PC-9 (cell line): ENCODE data around the gene RHOBTB3. TPM values are rescaled to one million over a fixed set of nuclear protein-coding genes. Genes with fewer than 3 reads are reported as not detected.

Experiments used
- BruUV-seq: library from RNA; stranded (reverse); fragments of 400-500 nt; replicated peaks from 2 replicates; lab custom pipeline; 2021; lab: Mats Ljungman, UMichigan
- CTCF ChIA-PET: fragments of 300-600 bp; sonication (Branson Sonifier 250); formaldehyde crosslinking; loops from one replicate; lab custom pipeline; 2022; ENCODE audit warnings: antibody characterized with exemption; lab: Charles Lee
- POLR2A ChIA-PET: fragments of 300-600 bp; sonication (Branson Sonifier 250); formaldehyde crosslinking; loops from one replicate; lab custom pipeline; 2022; ENCODE audit warnings: antibody characterized with exemption; ENCODE audit not compliant: unreplicated experiment; lab: Charles Lee
- DNase-seq, 2 experiments: peaks; one replicate each; pipeline versions ENCODE4 v3.0.0 to v3.0.0-alpha.2; 2015 to 2022; ENCODE audit warnings: mixed read lengths in 1 of 2
- H2AFZ ChIP-seq: fragments of 200-600 bp; sonication (generic); 2 replicates; pipeline ENCODE4 v1.8.1; 2017; ENCODE audit warnings: antibody characterized with exemption
- H3F3A ChIP-seq: fragments of 200-600 bp; sonication (generic); 2 replicates; pipeline ENCODE4 v1.8.1; 2017; ENCODE audit warnings: antibody characterized with exemption, mild to moderate bottlenecking, low read depth; ENCODE audit not compliant: insufficient read depth
- H3K27ac ChIP-seq: fragments of 200-600 bp; sonication (generic); 2 replicates; pipeline ENCODE4 v1.6.1; 2016; ENCODE audit warnings: mixed run types
- H3K27me3 ChIP-seq: fragments of 200-600 bp; sonication (generic); 2 replicates; pipeline ENCODE4 v1.6.1; 2016; ENCODE audit warnings: low read depth, mixed run types; ENCODE audit not compliant: insufficient read depth
- H3K36me3 ChIP-seq: fragments of 200-600 bp; sonication (generic); 2 replicates; pipeline ENCODE4 v1.6.1; 2016; ENCODE audit warnings: low read depth, mixed run types
- H3K4me1 ChIP-seq: fragments of 200-600 bp; sonication (generic); replicated peaks from 2 replicates; pipeline ENCODE4 v1.6.1; 2016; ENCODE audit warnings: mixed run types; ENCODE audit not compliant: insufficient read depth
- H3K4me2 ChIP-seq: fragments of 200-600 bp; sonication (generic); 2 replicates; pipeline ENCODE4 v1.6.1; 2017; ENCODE audit warnings: mixed run types
- H3K4me3 ChIP-seq: fragments of 200-600 bp; sonication (generic); 2 replicates; pipeline ENCODE4 v1.6.1; 2016; ENCODE audit warnings: mixed run types
- H3K79me2 ChIP-seq: fragments of 200-600 bp; sonication (generic); 2 replicates; pipeline ENCODE4 v1.6.1; 2017; ENCODE audit warnings: low read depth, mixed run types
- H3K9me2 ChIP-seq: fragments of 200-600 bp; sonication (generic); 2 replicates; pipeline ENCODE4 v1.8.1; 2017; ENCODE audit warnings: mild to moderate bottlenecking; ENCODE audit not compliant: insufficient read depth
- H3K9me3 ChIP-seq: fragments of 200-600 bp; sonication (generic); 2 replicates; pipeline ENCODE4 v1.8.1; 2016; ENCODE audit warnings: low read depth; ENCODE audit not compliant: insufficient read depth
- H4K20me1 ChIP-seq: fragments of 200-600 bp; sonication (generic); 2 replicates; pipeline ENCODE4 v1.8.1; 2017; ENCODE audit not compliant: insufficient read depth
- EZH2 ChIP-seq: fragments of 200-600 bp; sonication (generic); IDR thresholded peaks from 2 replicates; pipeline ENCODE4 v1.8.0; 2017; ENCODE audit warnings: antibody characterized with exemption, low read depth
- intact Hi-C: fragments of 100-400 bp; cut with micrococcal nuclease; formaldehyde crosslinking; loops from one replicate; pipeline ENCODE4 v1.10.0; 2022; ENCODE audit not compliant: unreplicated experiment
- total RNA-seq: library from RNA; stranded (reverse); gene quantifications from 2 replicates; pipeline ENCODE4 v1.2.3, GENCODE V29; 2021
- TF ChIP-seq, protein P1 (sequence below): fragments of 200-600 bp; sonication (generic); conservative IDR thresholded peaks from 2 replicates; pipeline ENCODE4 v1.6.1; 2017; ENCODE audit warnings: mixed run types, antibody characterized with exemption, mild to moderate bottlenecking, moderate library complexity

The RHOBTB3 gene
- total RNA-seq, 1 experiment from 2014 or later = 87.6 TPM

- CTCF ChIA-PET = no interaction called here
- H3K4me1 ChIP-seq = no peaks in the 10 kb centered on the region
- no peaks in the 10 kb centered on the region for H3F3A ChIP-seq
- H3K4me2 ChIP-seq = no peak overlapping the region
- H3K9me3 ChIP-seq = no peaks in the 10 kb centered on the region
- no peak overlapping the region for H2AFZ ChIP-seq
- no peaks in the 10 kb centered on the region for H3K9me2 ChIP-seq
- POLR2A ChIA-PET = no interaction called here
- no peaks in the 10 kb centered on the region for H3K79me2 ChIP-seq
- no TSS peak for BruUV-seq
- DNase-seq = no peak
- H3K27me3 ChIP-seq = no peaks in the 10 kb centered on the region
- no peak overlapping the region for H3K4me3 ChIP-seq
- intact Hi-C loops = no loop called here
- no peak overlapping the region for H3K27ac ChIP-seq
- no peaks in the 10 kb centered on the region for H4K20me1 ChIP-seq
- no peaks in the 10 kb centered on the region for H3K36me3 ChIP-seq
- TF ChIP-seq, protein P1, sequence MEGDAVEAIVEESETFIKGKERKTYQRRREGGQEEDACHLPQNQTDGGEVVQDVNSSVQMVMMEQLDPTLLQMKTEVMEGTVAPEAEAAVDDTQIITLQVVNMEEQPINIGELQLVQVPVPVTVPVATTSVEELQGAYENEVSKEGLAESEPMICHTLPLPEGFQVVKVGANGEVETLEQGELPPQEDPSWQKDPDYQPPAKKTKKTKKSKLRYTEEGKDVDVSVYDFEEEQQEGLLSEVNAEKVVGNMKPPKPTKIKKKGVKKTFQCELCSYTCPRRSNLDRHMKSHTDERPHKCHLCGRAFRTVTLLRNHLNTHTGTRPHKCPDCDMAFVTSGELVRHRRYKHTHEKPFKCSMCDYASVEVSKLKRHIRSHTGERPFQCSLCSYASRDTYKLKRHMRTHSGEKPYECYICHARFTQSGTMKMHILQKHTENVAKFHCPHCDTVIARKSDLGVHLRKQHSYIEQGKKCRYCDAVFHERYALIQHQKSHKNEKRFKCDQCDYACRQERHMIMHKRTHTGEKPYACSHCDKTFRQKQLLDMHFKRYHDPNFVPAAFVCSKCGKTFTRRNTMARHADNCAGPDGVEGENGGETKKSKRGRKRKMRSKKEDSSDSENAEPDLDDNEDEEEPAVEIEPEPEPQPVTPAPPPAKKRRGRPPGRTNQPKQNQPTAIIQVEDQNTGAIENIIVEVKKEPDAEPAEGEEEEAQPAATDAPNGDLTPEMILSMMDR = no peak
- no peak for TF ChIP-seq EZH2
These were observed 40.8 kb upstream of the RHOBTB3 start for GRCh38 chr5:95690333-95690732.

DNA sequence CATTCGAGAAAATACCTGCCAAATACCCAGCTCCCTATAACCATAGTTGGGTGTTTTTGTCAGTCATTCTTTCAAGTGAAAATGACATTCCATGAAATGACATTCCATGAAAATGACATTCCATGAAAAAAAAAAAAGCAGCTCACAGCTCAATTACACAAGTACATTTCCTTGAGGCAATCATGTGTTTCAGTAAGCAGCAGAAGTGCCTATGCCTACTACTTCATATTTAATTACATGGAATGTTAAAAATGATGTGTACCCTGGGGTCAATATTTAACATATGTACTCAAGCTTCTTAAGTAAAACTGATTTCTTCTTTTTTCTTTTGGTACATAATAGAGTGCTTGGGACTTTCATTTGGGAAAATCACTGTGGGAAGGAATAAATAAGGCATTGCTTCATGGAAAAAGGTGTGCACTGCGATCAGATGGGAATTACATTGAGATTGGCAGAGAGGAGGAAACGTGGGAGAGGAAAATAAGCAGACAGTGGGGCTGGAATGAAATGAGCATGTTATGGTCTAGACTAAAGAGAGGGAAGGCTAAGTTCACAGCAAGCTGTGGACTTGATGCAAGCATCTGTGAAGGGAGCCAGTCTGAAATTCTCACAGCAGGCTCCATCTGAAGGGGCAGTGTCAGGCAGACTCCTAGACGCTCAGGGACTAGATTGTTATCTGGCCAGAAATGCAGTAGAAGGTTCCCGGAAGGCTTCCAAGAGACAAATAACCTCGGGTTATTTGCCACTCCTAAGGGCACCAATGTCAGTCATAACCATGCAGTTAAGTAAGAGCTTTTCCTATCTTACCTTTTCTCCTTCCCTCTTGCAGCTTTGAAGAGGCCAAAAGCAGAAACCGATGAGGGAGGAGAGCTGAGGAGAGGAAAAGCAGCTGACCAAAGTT lies 33.1 kb upstream of the RHOBTB3 start:
- no peak overlapping the region for H3K27ac ChIP-seq
- no peaks in the 10 kb centered on the region for H3F3A ChIP-seq
- no peaks in the 10 kb centered on the region for H3K27me3 ChIP-seq
- 0 out of 2 replicates have a peak, but pooled peaks cover 3% of the 10 kb centered on the region for H3K9me2 ChIP-seq
- intact Hi-C loops = loop anchor here (5.0 kb wide), 1 partner anchor 34 kb away; the partner anchor contains the start of gene RHOBTB3
- no TSS peak for BruUV-seq
- TF ChIP-seq, protein P1 = no peak
- no peak for TF ChIP-seq EZH2
- peak overlapping the region; percentile 31 for H3K4me2 ChIP-seq
- 0 out of 2 replicates have a peak, but pooled peaks cover 5% of the 10 kb centered on the region for H3K9me3 ChIP-seq
- H4K20me1 ChIP-seq = no peaks in the 10 kb centered on the region
- ChIA-PET POLR2A (interaction anchor here (0.6 to 0.7 kb wide), 4 partner anchors 13 to 966 kb away, joined by 4 to 8 read pairs (median 6); no protein-coding TSS in a partner anchor), CTCF (interaction anchor here (0.6 kb wide), 1 partner anchor 51 kb away, joined by 5 read pairs; no protein-coding TSS in a partner anchor)
- H3K79me2 ChIP-seq = no peaks in the 10 kb centered on the region
- H3K4me1 ChIP-seq = peaks cover 19% of the 10 kb centered on the region
- H3K36me3 ChIP-seq = no peaks in the 10 kb centered on the region
- H2AFZ ChIP-seq = no peak overlapping the region
- no peak overlapping the region for H3K4me3 ChIP-seq
- peak; percentile 33 to 67 for DNase-seq

DNA sequence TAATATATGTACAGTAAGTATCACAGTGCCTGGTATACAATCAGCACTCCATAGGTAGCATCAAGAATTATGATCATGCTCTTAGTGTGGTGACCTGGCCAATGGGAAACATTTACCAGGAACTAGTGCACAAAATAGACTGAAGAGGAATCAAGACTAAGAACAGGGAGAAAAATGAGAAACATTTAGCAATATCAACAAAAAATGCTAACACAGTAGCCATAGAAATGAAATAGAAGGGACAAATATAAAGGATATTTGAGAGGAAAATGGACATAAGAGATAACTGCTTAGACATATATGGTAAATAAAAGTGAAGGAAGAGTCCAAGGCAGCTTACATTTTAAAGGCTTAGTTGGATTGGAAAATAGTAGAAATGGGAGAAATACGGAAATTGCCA lies 31.8 kb upstream of the RHOBTB3 start:
- CTCF ChIA-PET = no interaction called here
- no peak for DNase-seq

More for the DNA sequence above, 31.8 kb upstream of the RHOBTB3 start:
- H4K20me1 ChIP-seq = no peaks in the 10 kb centered on the region
- intact Hi-C loops = loop anchor here (5.0 kb wide), 1 partner anchor 33 kb away; the partner anchor contains the start of gene RHOBTB3
- H3K9me3 ChIP-seq = 0 out of 2 replicates have a peak, but pooled peaks cover 5% of the 10 kb centered on the region
- POLR2A ChIA-PET = no interaction called here
- H3K79me2 ChIP-seq = no peaks in the 10 kb centered on the region
- H3K27ac ChIP-seq = no peak overlapping the region
- H3K4me1 ChIP-seq = peaks cover 19% of the 10 kb centered on the region
- no peaks in the 10 kb centered on the region for H3K27me3 ChIP-seq
- TF ChIP-seq EZH2 = no peak
- TF ChIP-seq, protein P1 = no peak
- no peak overlapping the region for H3K4me3 ChIP-seq
- no peak overlapping the region for H2AFZ ChIP-seq
- no peaks in the 10 kb centered on the region for H3F3A ChIP-seq
- BruUV-seq = no TSS peak
- H3K4me2 ChIP-seq = no peak overlapping the region
- 0 out of 2 replicates have a peak, but pooled peaks cover 3% of the 10 kb centered on the region for H3K9me2 ChIP-seq
- H3K36me3 ChIP-seq = no peaks in the 10 kb centered on the region
